Neural crest cell (in vitro differentiated cells): ENCODE data around the gene ROBO1. TPM values are rescaled to one million over a fixed set of nuclear protein-coding genes. Genes with fewer than 3 reads are reported as not detected.

ENCODE experiments used
- DNase-seq: peaks from one replicate; pipeline ENCODE4 v3.0.0; 2021; ENCODE audit warnings: low read depth, mixed read lengths, low spot score
- H3K27ac Mint-ChIP-seq: one replicate; pipeline ENCODE4 v1.8.0; 2021; ENCODE audit warnings: mild to moderate bottlenecking, mixed read lengths; ENCODE audit not compliant: unreplicated experiment
- H3K27me3 Mint-ChIP-seq: 2 replicates; pipeline ENCODE4 v1.8.0; 2021; ENCODE audit warnings: low read depth, mild to moderate bottlenecking, mixed read lengths
- H3K36me3 Mint-ChIP-seq: 2 replicates; pipeline ENCODE4 v1.8.0; 2021; ENCODE audit warnings: low read depth, mild to moderate bottlenecking, mixed read lengths
- H3K4me1 Mint-ChIP-seq: 2 replicates; pipeline ENCODE4 v1.8.0; 2021; ENCODE audit warnings: mixed read lengths
- H3K4me3 Mint-ChIP-seq: one replicate; pipeline ENCODE4 v1.8.0; 2021; ENCODE audit warnings: mild to moderate bottlenecking, mixed read lengths
- H3K9me3 Mint-ChIP-seq: 2 replicates; pipeline ENCODE4 v1.8.0; 2021; ENCODE audit warnings: mixed read lengths
- CTCF ChIP-seq: fragments of 200-600 bp; sonication (generic); conservative IDR thresholded peaks from 2 replicates; pipeline ENCODE4 v1.5.0; 2021; ENCODE audit warnings: antibody characterized with exemption, mild to moderate bottlenecking
- total RNA-seq: library from RNA; stranded (reverse); gene quantifications from 2 replicates; pipeline ENCODE4 v1.2.1, GENCODE V29; 2021

Gene ROBO1
- total RNA-seq, 1 donor from 2014 or later = 88.7 TPM

- H3K4me3 Mint-ChIP-seq = no peak overlapping the region
- no peaks in the 10 kb centered on the region for H3K27me3 Mint-ChIP-seq
- TF ChIP-seq CTCF = no peak
- no peaks in the 10 kb centered on the region for H3K36me3 Mint-ChIP-seq
- DNase-seq = no peak
- no peak overlapping the region for H3K27ac Mint-ChIP-seq
- H3K4me1 Mint-ChIP-seq = peaks cover 10% of the 10 kb centered on the region
- H3K9me3 Mint-ChIP-seq = no peaks in the 10 kb centered on the region
Observed at GRCh38 chr3:78642226-78643035, 1125.4 kb downstream of the ROBO1 start.

GRCh38 chr3:78641703-78642102, 1126.1 kb downstream of the ROBO1 start:
- H3K27me3 Mint-ChIP-seq = no peaks in the 10 kb centered on the region
- H3K4me1 Mint-ChIP-seq = peaks cover 4% of the 10 kb centered on the region
- H3K36me3 Mint-ChIP-seq = no peaks in the 10 kb centered on the region
- no peak for DNase-seq
- no peaks in the 10 kb centered on the region for H3K9me3 Mint-ChIP-seq
- TF ChIP-seq CTCF = no peak
- H3K27ac Mint-ChIP-seq = no peak overlapping the region
- H3K4me3 Mint-ChIP-seq = no peak overlapping the region

GRCh38 chr3:78634316-78634715, 1133.5 kb downstream of the ROBO1 start:
- no peak overlapping the region for H3K4me3 Mint-ChIP-seq
- no peak for TF ChIP-seq CTCF
- H3K27ac Mint-ChIP-seq = no peak overlapping the region
- no peak for DNase-seq
- H3K9me3 Mint-ChIP-seq = no peaks in the 10 kb centered on the region
- peaks cover 9% of the 10 kb centered on the region for H3K36me3 Mint-ChIP-seq
- H3K27me3 Mint-ChIP-seq = no peaks in the 10 kb centered on the region
- no peaks in the 10 kb centered on the region for H3K4me1 Mint-ChIP-seq

GRCh38 chr3:78633626-78634025, 1134.2 kb downstream of the ROBO1 start:
- no peaks in the 10 kb centered on the region for H3K27me3 Mint-ChIP-seq
- H3K27ac Mint-ChIP-seq = no peak overlapping the region
- no peak for DNase-seq
- no peak overlapping the region for H3K4me3 Mint-ChIP-seq
- no peaks in the 10 kb centered on the region for H3K4me1 Mint-ChIP-seq
- no peak for TF ChIP-seq CTCF
- H3K36me3 Mint-ChIP-seq = peaks cover 13% of the 10 kb centered on the region
- no peaks in the 10 kb centered on the region for H3K9me3 Mint-ChIP-seq

- Mint-ChIP-seq H3K27ac (no peak overlapping the region), H3K4me1 (no peaks in the 10 kb centered on the region), H3K9me3 (no peaks in the 10 kb centered on the region), H3K36me3 (peaks cover 18% of the 10 kb centered on the region), H3K4me3 (no peak overlapping the region), H3K27me3 (no peaks in the 10 kb centered on the region)
- no peak for TF ChIP-seq CTCF
- no peak for DNase-seq
Observed at GRCh38 chr3:78632925-78633553, 1134.8 kb downstream of the ROBO1 start.
